ENCODE data around the gene ACTR3. TPM values are rescaled to one million over a fixed set of nuclear protein-coding genes. Genes with fewer than 3 reads are reported as not detected.

Gene ACTR3
- total and polyA plus RNA-seq, 2 of the 4 experiments (the other 2 are of a cell fraction): 246 to 307 TPM

DNA sequence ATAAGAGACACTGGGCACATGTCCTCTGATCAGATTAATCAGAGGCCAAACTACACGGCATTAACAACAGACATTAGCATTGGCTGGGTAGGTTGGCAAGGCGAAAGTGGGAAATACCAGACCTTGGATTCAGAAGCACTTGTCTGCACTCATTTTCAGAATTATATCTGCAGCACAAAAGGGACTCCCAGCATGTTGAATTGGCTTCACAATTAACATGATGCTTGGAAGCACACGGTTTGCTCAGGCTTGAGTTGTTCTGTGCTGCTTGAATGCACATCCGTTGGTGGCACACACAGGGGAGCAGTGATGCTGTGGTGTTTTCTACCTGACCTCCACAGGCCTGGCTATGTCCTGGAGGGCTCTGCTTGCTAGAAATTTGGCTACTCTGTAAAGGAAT, 83.9 kb downstream of the ACTR3 start:
- peaks cover 0 to 1% of the 10 kb centered on the region in 2 experiments; a peak in 1 of 4 replicates for H3K79me1 ChIP-seq (ENCODE audit: low read depth in 1 of 2, low read length in 2 of 2)
- H4K5ac ChIP-seq (ENCODE audit: low read depth, low read length): no peak overlapping the region
- POLR2A ChIA-PET (ENCODE audit: unreplicated experiment): no interaction called here
- DNase-seq (no peak), ATAC-seq (ENCODE audit: low read depth) (peak; percentile 9; the same call in 1 of the 2 replicates)
- H3K36me3 ChIP-seq (ENCODE audit: control insufficient read depth, insufficient read depth, low read length): peaks cover 14% of the 10 kb centered on the region
- CTCF ChIA-PET: no interaction called here
- H4K8ac ChIP-seq (ENCODE audit: low read depth in 2 of 2, low read length in 2 of 2): no peak overlapping the region; a peak in 1 of 4 replicates
- TF ChIP-seq USF2 (IDR thresholded peaks at IDR 0.05; ENCODE audit: low read depth, low read length): no peak
- no peak for TF ChIP-seq MAFK (IDR thresholded peaks at IDR 0.05; ENCODE audit: low read depth, low read length)
- dilution Hi-C loops (cut with HindIII; ENCODE audit: low sequenced_read_pairs, unreplicated experiment): no loop called here
- no peak overlapping the region for H2BK120ac ChIP-seq (ENCODE audit: low read depth, low read length)
- H3K4ac ChIP-seq (ENCODE audit: low read depth, low read length): no peak overlapping the region
- no peak overlapping the region for H3K23ac ChIP-seq (ENCODE audit: low read depth, low read length)
- WGBS, 2 experiments (ENCODE audit: extremely low coverage in 2 of 2, insufficient read length in 1 of 2): no CpG with 5 or more reads among the region's 4 CpGs
- H3K9me1 ChIP-seq (ENCODE audit: insufficient read depth, low read length): peaks cover 17% of the 10 kb centered on the region
- H4K91ac ChIP-seq (ENCODE audit: insufficient read depth, low read depth, low read length): no peak overlapping the region
- H2AFZ ChIP-seq (replicated peaks; ENCODE audit: low read length, poor library complexity): no peak overlapping the region
- H2BK15ac ChIP-seq (ENCODE audit: low read depth, low read length): no peak overlapping the region
- BruUV-seq (replicated peaks): no TSS peak
- H2AK9ac ChIP-seq (replicated peaks; ENCODE audit: low read depth, low read length, poor library complexity): no peak overlapping the region
- H3K4me2 ChIP-seq (ENCODE audit: low read depth, low read length): no peak overlapping the region
- no peak overlapping the region for H3K27ac ChIP-seq (ENCODE audit: insufficient read depth, low read length)
- H3K27me3 ChIP-seq (ENCODE audit: control insufficient read depth, insufficient read depth, low read length): no peaks in the 10 kb centered on the region
- in situ Hi-C loops (cut with MboI; ENCODE audit: low sequenced_read_pairs): no loop called here
- H4K20me1 ChIP-seq (ENCODE audit: insufficient read depth, low read length): no peaks in the 10 kb centered on the region; the same call in 1 of the 2 replicates
- H3K9ac ChIP-seq (ENCODE audit: low read depth, low read length): no peak overlapping the region
- H2BK20ac ChIP-seq (ENCODE audit: low read depth, low read length): no peak overlapping the region
- no peak overlapping the region for H3K18ac ChIP-seq (ENCODE audit: low read depth, low read length)
- intact Hi-C loops (cut with micrococcal nuclease): no loop called here
- H3K4me1 ChIP-seq (ENCODE audit: control insufficient read depth, insufficient read depth, low read length): peaks cover 10% of the 10 kb centered on the region
- no peak overlapping the region for H3K56ac ChIP-seq (ENCODE audit: extremely low read depth, insufficient read depth, low read length)
- no peaks in the 10 kb centered on the region for H3K9me3 ChIP-seq (ENCODE audit: control insufficient read depth, insufficient read depth, low read length)
- no peak overlapping the region for H2AK5ac ChIP-seq (ENCODE audit: low read depth, low read length)
- no peak overlapping the region for H2BK5ac ChIP-seq (ENCODE audit: low read depth, low read length, poor library complexity, severe bottlenecking)
- H3K4me3 ChIP-seq (ENCODE audit: insufficient read depth, low read depth, low read length): no peak overlapping the region
- no peak overlapping the region for H3K14ac ChIP-seq (replicated peaks; ENCODE audit: low read depth, low read length)
